Measurements from ENCODE around the gene LIMK2.
"Not testable (repeated sequence)": the region's sequence is repeated elsewhere in the genome, so short reads cannot be mapped to it uniquely, and the experiment has no call there.

The LIMK2 gene

DNA sequence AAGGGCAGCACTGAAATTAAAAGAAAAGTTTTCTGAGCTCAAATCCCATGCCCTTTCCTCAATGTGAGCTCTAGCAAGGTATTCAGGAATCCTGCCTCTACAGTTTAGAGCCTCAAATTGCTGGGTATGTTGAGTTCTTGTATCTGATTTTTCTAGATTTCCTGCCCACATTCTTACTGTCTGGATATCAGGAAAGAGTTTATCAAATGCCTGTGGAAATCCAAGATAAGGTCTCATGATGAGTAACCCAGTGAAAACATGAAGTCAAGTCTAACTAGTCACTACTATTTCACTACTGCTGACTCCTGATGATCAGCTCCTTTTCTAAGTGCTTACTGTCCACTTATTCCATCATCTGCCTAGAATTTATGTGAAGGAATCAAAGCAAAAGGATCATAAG lies 29.8 kb downstream of the LIMK2 start:
- no peak for FAIRE-seq
- no peak for DNase-seq (ENCODE audit: low spot score)

GRCh38 chr22:31243339-31244045 lies 31.4 kb downstream of the LIMK2 start:
- DNase-seq (ENCODE audit: low spot score), result peak; percentile 81
- FAIRE-seq, result no peak

DNA sequence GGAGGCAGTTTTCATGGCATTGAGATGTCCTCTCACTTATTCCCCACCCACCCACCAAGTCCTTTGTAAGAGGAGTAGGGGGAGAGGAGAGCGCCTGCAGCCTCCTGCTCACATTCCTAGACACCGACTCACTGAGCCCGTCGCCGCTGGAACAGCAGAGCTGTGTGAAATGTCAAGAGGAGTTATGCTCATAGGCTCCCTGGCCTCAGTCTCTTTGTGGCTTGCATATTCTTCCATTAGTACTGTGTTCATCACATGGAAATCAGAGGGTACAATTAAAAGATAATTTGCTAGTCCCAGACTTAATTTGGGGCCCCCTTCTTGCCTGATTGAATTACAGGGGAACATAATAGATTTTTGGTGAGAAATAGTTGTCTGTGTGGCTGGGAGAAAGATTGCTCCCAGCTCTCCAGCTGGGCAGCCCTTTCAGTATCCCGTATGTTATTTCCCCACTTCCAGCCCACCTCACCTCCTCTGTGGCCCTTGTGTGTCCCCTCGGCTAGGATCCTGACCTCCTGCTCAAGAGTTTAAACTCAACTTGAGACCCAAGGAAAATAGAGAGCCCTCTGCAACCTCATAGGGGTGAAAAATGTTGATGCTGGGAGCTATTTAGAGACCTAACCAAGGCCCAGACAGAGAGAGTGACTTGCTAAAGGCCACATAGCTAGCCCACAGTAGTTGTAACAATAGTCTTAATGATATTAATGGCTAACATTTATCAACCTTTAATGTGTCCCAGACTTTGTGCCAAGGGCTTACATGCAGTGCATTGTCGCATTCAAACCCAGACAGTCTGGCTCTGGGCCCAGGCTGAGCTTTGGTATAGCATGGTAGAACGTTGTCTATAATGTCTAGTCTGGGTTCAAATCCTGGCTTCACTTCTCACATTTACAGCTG lies 32.2 kb downstream of the LIMK2 start:
- peak; percentile 63 for FAIRE-seq
- peak; percentile 89 for DNase-seq (ENCODE audit: low spot score)

DNA sequence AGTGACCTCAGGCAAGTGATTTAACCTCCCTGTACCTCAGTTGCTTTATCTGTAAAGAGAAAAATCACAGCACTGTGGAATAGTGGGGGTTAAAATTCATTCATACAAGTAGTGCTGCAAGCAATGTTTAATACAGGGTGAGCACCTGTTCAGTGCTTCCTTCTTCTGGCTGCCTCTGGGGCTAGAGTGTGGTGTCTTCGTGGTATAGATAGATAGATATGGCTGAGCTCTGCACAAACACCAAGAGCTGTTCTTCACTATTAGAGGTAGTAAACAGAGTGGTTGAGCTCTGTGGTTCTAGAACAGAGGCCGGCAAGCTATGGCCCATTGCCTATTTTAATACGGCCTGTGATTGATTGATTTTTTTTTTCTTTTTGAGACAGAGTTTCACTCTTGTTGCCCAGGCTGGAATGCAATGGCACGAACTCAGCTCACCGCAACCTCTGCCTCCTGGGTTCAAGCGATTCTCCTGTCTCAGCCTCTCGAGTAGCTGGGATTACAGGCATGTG lies 32.9 kb downstream of the LIMK2 start:
- FAIRE-seq, result no peak
- DNase-seq (ENCODE audit: low spot score), result no peak

- DNase-seq (ENCODE audit: low spot score); FAIRE-seq: not testable (repeated sequence)
These were observed 33.9 kb downstream of the LIMK2 start for GRCh38 chr22:31245998-31246397.

DNA sequence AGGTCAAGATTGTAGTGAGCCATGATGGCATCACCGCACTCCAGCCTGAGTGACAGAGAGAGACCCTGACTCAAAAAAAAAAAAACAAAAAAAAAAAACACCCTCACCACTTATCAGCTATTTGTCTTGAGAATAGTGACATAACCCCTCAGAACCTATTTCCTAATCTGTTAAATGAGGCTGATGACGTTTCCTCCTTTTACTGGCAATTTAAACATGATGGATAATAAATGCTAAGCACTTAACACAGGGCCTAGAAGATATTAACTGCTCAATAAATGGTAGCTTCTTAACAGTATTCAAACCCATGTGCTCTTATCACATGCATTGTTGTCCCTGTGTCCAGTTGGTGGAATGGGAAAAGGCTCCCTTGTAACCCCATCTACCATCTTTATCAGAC lies 34.6 kb downstream of the LIMK2 start:
- FAIRE-seq (no peak), DNase-seq (ENCODE audit: low spot score) (no peak)

- FAIRE-seq (no peak), DNase-seq (ENCODE audit: low spot score) (no peak)
These were observed 35.6 kb downstream of the LIMK2 start for GRCh38 chr22:31247726-31248125.

GRCh38 chr22:31248138-31248745 lies 36.1 kb downstream of the LIMK2 start:
- FAIRE-seq, result no peak
- no peak for DNase-seq (ENCODE audit: low spot score)

DNA sequence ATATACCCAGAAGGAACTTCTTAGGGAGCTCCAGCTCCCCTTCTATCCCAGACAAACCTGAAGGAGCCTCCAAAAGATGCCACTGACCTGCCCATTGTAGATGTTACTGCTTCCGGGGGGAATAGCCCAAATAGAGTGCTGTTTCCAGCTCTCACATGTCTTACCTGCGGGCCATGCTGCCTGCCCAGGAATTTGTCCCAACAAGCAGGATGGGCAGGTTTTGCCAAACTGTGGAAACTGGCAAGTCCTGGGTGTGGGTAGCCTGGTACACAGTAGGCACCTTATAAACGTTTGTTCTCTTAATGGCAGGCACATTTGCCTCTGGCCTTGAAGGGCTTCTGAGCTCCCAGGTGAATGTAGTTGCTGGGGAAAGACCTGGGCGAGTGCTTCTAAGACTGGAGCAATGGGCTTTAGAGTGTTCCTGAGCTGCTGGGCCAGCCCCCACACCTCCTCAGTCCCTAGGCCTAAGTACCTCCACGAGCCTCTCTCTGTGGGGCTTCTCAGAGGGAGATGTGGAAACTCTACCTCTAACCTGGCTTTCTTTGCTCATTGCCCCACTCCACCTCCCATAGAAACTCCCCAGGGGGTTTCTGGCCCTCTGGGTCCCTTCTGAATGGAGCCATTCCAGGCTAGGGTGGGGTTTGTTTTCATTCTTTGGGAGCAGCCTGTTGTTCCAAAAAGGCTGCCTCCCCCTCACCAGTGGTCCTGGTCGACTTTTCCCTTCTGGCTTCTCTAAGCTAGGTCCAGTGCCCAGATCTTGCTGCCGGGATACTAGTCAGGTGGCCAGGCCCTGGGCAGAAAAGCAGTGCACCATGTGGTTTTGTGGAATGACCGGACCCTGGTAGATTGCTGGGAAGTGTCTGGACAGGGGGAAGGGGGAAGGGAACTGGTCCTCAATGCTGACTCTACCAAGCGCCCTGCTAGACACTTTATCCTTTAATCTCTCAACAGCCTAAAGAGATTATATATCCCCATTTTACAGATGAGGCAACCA lies 37.2 kb downstream of the LIMK2 start:
- no peak for DNase-seq (ENCODE audit: low spot score)
- FAIRE-seq, result no peak

GRCh38 chr22:31250740-31251600 lies 38.9 kb downstream of the LIMK2 start:
- FAIRE-seq (no peak), DNase-seq (ENCODE audit: low spot score) (no peak)

DNA sequence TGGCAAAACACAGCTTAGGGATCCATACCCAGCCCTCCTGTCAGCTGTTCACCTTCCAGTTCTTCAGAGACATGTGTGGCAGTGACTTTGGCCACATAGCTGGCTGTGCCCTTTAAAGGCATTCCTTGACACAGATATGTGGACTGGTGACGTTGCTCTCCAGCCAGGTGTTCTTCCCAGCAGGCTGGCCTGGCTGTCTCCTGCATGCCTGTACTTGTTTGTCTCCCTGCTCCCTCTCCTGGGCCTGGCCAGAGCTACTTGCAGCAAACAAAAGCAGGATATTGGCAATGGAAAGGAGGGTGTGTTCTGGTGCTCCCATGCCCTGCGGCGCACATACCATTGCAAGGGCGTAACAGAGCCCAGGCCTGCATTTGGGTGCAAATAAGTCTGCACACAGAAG lies 41.9 kb downstream of the LIMK2 start:
- DNase-seq (ENCODE audit: low spot score) (peak; percentile 30), FAIRE-seq (peak; percentile 63)

DNA sequence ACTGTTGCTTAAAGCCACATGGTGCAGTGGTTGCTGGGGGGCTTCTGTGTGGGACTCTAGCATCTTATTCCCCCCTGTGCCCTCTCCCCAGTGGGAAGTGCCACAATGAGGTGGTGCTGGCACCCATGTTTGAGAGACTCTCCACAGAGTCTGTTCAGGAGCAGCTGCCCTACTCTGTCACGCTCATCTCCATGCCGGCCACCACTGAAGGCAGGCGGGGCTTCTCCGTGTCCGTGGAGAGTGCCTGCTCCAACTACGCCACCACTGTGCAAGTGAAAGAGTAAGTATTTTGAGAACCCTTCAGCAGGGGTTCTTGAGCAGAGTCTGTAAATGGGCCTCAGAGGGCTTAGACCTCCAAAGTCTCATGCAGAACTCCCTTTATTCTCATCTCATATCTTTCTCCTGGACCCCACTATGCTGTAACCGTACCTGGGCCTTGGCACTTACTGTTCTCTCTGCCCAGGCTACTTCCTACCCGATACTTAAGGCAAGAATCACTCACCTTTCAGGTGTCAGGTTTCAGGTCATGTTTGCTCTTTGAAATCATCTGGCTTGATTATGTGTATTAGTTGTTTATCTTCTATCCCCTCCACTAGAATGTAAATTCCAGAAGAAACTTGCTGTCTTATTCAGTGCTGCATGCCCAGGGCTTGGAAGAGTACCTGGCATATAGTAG lies 47.8 kb downstream of the LIMK2 start:
- DNase-seq (ENCODE audit: low spot score) (no peak), FAIRE-seq (no peak)

- DNase-seq (ENCODE audit: low spot score) (no peak), FAIRE-seq (no peak)
These were observed 48.4 kb downstream of the LIMK2 start for GRCh38 chr22:31260474-31260856.

DNA sequence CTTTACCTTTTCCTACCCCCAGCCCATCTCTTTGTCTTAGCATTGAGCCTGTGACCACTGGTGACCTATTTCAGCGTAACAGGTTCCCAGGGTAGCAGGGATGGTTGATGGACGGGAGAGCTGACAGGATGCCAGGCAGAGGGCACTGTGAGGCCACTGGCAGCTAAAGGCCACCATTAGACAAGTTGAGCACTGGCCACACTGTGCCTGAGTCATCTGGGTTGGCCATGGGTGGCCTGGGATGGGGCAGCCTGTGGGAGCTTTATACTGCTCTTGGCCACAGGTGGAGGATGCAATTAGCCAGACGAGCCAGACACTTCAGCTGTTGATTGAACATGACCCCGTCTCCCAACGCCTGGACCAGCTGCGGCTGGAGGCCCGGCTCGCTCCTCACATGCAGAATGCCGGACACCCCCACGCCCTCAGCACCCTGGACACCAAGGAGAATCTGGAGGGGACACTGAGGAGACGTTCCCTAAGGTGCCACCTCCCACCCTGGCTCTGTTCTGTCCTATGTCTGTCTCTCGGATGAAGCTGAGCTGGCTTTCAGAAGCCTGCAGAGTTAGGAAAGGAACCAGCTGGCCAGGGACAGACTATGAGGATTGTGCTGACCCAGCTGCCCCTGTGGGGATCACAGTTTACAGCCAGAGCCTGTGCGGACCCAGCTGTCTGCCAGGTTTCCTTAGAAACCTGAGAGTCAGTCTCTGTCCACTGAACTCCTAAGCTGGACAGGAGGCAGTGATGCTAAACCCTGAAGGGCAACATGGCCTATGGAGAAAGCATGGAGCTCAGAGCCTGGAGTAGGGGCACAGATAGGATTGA lies 50.4 kb downstream of the LIMK2 start:
- FAIRE-seq, result peak; percentile 46
- DNase-seq (ENCODE audit: low spot score), result no peak

DNA sequence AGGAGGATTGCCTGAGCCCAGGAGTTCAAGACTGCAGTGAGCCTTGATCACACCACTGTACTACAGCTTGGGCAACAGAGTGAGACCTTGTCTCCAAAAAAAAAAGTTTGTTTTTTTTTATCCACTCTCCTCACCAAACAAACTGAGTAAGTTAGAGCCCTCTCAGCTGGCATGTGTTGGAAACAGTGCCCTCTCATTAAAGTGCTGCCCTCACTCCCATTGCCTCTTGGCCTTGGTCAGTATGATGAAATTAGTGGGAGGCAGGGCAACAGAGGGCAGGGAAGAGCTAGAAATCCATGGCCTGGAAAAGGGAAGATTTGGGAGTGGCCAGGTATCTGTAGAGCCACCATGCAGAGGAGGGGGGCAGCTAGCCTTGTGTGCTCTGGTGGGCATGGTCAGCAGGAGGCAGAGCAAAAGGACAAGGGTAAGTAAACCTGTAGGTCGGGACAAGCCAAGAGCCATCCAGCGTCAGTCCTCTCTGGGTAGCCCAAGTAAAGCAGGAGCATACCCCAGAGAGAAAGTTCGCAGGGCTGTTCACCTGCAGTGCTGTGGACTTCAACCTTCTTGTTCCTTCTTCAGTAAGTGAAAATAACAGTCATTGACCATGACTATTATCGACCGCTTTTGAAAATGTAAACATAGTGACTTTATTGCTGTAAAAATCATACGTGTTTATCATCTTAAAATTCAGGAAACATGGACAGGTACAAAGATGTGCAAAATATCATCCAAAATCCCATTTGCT lies 52.0 kb downstream of the LIMK2 start:
- DNase-seq (ENCODE audit: low spot score) (no peak), FAIRE-seq (peak; percentile 9)

GRCh38 chr22:31268281-31268680 lies 56.2 kb downstream of the LIMK2 start:
- DNase-seq (ENCODE audit: low spot score) (no peak), FAIRE-seq (no peak)

- FAIRE-seq, result no peak
- no peak for DNase-seq (ENCODE audit: low spot score)
These were observed 57.9 kb downstream of the LIMK2 start for GRCh38 chr22:31269892-31270579.

Data from urothelium cell line (cell line).